Measurements from ENCODE around the gene CNKSR3.

DNA sequence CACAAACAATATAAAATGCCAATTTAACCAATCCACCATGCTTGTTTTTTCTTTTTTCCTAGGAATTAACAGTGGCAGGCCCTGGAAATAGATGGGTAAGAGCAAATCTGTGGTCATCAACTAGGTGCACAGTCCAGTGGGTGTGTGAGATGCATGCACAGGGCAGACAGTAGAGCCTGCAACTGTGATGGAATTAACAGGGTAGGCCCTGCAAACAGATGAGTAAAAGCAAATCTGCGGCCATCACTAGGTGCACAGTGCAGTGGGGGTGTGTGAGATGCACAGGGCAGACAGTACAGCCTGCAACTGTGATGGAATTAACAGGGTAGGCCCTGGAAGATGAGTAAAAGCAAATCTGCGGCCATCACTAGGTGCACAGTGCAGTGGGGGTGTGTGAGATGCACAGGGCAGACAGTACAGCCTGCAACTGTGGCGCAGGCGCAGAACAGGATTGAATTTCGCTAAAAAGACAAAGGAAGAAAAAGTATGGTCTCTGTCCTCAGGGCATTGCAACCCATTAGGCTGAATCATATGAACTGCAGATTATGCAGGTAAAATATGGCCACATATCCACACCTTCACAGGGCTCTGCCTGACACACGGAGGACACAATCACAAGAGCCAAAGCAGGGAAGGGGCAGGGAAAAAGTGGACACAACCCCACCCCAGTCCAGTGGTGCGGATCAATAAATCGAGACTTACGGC, 112.8 kb downstream of the CNKSR3 start:
- TF ChIP-seq, protein P1, sequence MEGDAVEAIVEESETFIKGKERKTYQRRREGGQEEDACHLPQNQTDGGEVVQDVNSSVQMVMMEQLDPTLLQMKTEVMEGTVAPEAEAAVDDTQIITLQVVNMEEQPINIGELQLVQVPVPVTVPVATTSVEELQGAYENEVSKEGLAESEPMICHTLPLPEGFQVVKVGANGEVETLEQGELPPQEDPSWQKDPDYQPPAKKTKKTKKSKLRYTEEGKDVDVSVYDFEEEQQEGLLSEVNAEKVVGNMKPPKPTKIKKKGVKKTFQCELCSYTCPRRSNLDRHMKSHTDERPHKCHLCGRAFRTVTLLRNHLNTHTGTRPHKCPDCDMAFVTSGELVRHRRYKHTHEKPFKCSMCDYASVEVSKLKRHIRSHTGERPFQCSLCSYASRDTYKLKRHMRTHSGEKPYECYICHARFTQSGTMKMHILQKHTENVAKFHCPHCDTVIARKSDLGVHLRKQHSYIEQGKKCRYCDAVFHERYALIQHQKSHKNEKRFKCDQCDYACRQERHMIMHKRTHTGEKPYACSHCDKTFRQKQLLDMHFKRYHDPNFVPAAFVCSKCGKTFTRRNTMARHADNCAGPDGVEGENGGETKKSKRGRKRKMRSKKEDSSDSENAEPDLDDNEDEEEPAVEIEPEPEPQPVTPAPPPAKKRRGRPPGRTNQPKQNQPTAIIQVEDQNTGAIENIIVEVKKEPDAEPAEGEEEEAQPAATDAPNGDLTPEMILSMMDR (IDR thresholded peaks at IDR 0.05), result no peak
- no peak for TF ChIP-seq POLR2A (IDR thresholded peaks at IDR 0.05)
